H9 (cell line): Measurements from ENCODE around the gene GLRX. TPM values are rescaled to one million over a fixed set of nuclear protein-coding genes. Genes with fewer than 3 reads are reported as not detected.

Experiments used
- DNase-seq: peaks from one replicate; pipeline ENCODE4 v3.0.0-alpha.2; 2017
- H2AFZ ChIP-seq: one replicate; pipeline ENCODE4 v1.6.1; 2013; ENCODE audit warnings: mild to moderate bottlenecking, low read length, control low read depth, moderate library complexity
- H2AK5ac ChIP-seq: 2 replicates; pipeline ENCODE4 v1.6.1; 2013; ENCODE audit warnings: low read length, control low read depth, mixed read lengths; ENCODE audit not compliant: insufficient read length
- H2BK120ac ChIP-seq: one replicate; pipeline ENCODE4 v1.6.1; 2013; ENCODE audit warnings: low read depth, mild to moderate bottlenecking, low read length, control low read depth, inconsistent platforms; ENCODE audit not compliant: poor library complexity, severe bottlenecking
- H2BK12ac ChIP-seq: 2 replicates; pipeline ENCODE4 v1.6.1; 2013; ENCODE audit warnings: low read length, control low read depth, mixed read lengths, low read depth; ENCODE audit not compliant: insufficient read length
- H2BK15ac ChIP-seq: 2 replicates; pipeline ENCODE4 v1.6.1; 2013; ENCODE audit warnings: low read depth, low read length, control low read depth
- H2BK20ac ChIP-seq: one replicate; pipeline ENCODE4 v1.6.1; 2013; ENCODE audit warnings: low read depth, mild to moderate bottlenecking, low read length, control low read depth, inconsistent platforms; ENCODE audit not compliant: poor library complexity, severe bottlenecking
- H2BK5ac ChIP-seq: 2 replicates; pipeline ENCODE4 v1.6.1; 2013; ENCODE audit warnings: low read length, control low read depth, mixed read lengths; ENCODE audit not compliant: insufficient read length
- H3K14ac ChIP-seq: 2 replicates; pipeline ENCODE4 v1.6.1; 2013; ENCODE audit warnings: low read length, control low read depth; ENCODE audit not compliant: insufficient read depth
- H3K18ac ChIP-seq: 2 replicates; pipeline ENCODE4 v1.6.1; 2013; ENCODE audit warnings: low read depth, mild to moderate bottlenecking, mixed read lengths, low read length, control low read depth; ENCODE audit not compliant: insufficient read length
- H3K23ac ChIP-seq: 2 replicates; pipeline ENCODE4 v1.6.1; 2013; ENCODE audit warnings: low read length, control low read depth, mixed read lengths, low read depth; ENCODE audit not compliant: insufficient read length
- H3K23me2 ChIP-seq: 2 replicates; pipeline ENCODE4 v1.6.1; 2013; ENCODE audit warnings: low read depth, mild to moderate bottlenecking, mixed read lengths, low read length, control low read depth; ENCODE audit not compliant: insufficient read length, poor library complexity, severe bottlenecking
- H3K27ac ChIP-seq: 2 replicates; pipeline ENCODE4 v1.5.1; 2013; ENCODE audit warnings: low read length, control low read depth, mixed read lengths, low read depth; ENCODE audit not compliant: insufficient read length
- H3K27me3 ChIP-seq: 2 replicates; pipeline ENCODE4 v1.6.1; 2013; ENCODE audit warnings: low read length, control low read depth, inconsistent platforms; ENCODE audit not compliant: insufficient read depth
- H3K4ac ChIP-seq: 2 replicates; pipeline ENCODE4 v1.6.1; 2013; ENCODE audit warnings: low read depth, mild to moderate bottlenecking, control low read depth, inconsistent platforms, low read length, moderate library complexity
- H3K4me1 ChIP-seq: 2 replicates; pipeline ENCODE4 v1.6.1; 2013; ENCODE audit warnings: low read length, control low read depth, inconsistent platforms; ENCODE audit not compliant: insufficient read depth
- H3K4me2 ChIP-seq: 2 replicates; pipeline ENCODE4 v1.6.1; 2013; ENCODE audit warnings: low read length, control low read depth, mixed read lengths; ENCODE audit not compliant: insufficient read length, insufficient read depth
- H3K56ac ChIP-seq: 2 replicates; pipeline ENCODE4 v1.6.1; 2013; ENCODE audit warnings: low read depth, mild to moderate bottlenecking, mixed read lengths, low read length, control low read depth; ENCODE audit not compliant: insufficient read length
- H3K79me1 ChIP-seq: 2 replicates; pipeline ENCODE4 v1.6.1; 2013; ENCODE audit warnings: low read depth, mild to moderate bottlenecking, moderate library complexity, low read length, control low read depth, inconsistent platforms; ENCODE audit not compliant: insufficient read depth, poor library complexity, severe bottlenecking
- H3K79me2 ChIP-seq: 2 replicates; pipeline ENCODE4 v1.6.1; 2013; ENCODE audit warnings: low read length, control low read depth, inconsistent platforms; ENCODE audit not compliant: insufficient read depth
- H3K9ac ChIP-seq: 2 replicates; pipeline ENCODE4 v1.6.1; 2013; ENCODE audit warnings: low read length, control low read depth, mixed read lengths; ENCODE audit not compliant: insufficient read length; ENCODE audit errors: extremely low read depth
- H3K9me3 ChIP-seq: one replicate; pipeline ENCODE4 v1.6.1; 2013; ENCODE audit warnings: low read depth, low read length, inconsistent platforms; ENCODE audit not compliant: control insufficient read depth
- H3T11ph ChIP-seq: one replicate; pipeline ENCODE4 v1.6.1; 2013; ENCODE audit warnings: mild to moderate bottlenecking, low read length, control low read depth, inconsistent platforms
- H4K20me1 ChIP-seq: one replicate; pipeline ENCODE4 v1.6.1; 2013; ENCODE audit not compliant: control insufficient read depth, insufficient read length, insufficient read depth
- H4K5ac ChIP-seq: 2 replicates; pipeline ENCODE4 v1.6.1; 2013; ENCODE audit warnings: low read depth, mild to moderate bottlenecking, mixed read lengths, low read length, control low read depth; ENCODE audit not compliant: insufficient read length
- H4K8ac ChIP-seq: replicated peaks from 2 replicates; pipeline ENCODE4 v1.6.1; 2013; ENCODE audit warnings: low read length, control low read depth, mixed read lengths, low read depth; ENCODE audit not compliant: insufficient read length
- H4K91ac ChIP-seq: 2 replicates; pipeline ENCODE4 v1.6.1; 2013; ENCODE audit warnings: low read depth, mild to moderate bottlenecking, moderate library complexity, mixed read lengths, low read length, control low read depth; ENCODE audit not compliant: insufficient read length
- H3K27ac Mint-ChIP-seq, 3 experiments: 2 replicates in 2 of 3; 3 replicates in 1 of 3; pipeline ENCODE4 v1.8.0; 2020 to 2021; ENCODE audit warnings: mixed read lengths in 3 of 3, mild to moderate bottlenecking in 1 of 3, moderate library complexity in 1 of 3
- H3K27me3 Mint-ChIP-seq: 2 replicates; pipeline ENCODE4 v1.8.0; 2021; ENCODE audit warnings: low read depth, mild to moderate bottlenecking, moderate library complexity, mixed read lengths
- H3K36me3 Mint-ChIP-seq, 3 experiments: 2 replicates in 2 of 3; 3 replicates in 1 of 3; pipeline ENCODE4 v1.8.0; 2020 to 2021; ENCODE audit warnings: low read depth in 3 of 3, mixed read lengths in 3 of 3; ENCODE audit not compliant: insufficient read depth in 1 of 3
- H3K4me1 Mint-ChIP-seq, 2 experiments: 2 replicates each; pipeline ENCODE4 v1.8.0; 2020; ENCODE audit warnings: mixed read lengths in 2 of 2
- H3K4me3 Mint-ChIP-seq, 2 experiments: 2 replicates in 1 of 2; 3 replicates in 1 of 2; pipeline ENCODE4 v1.8.0; 2020 to 2021; ENCODE audit warnings: mild to moderate bottlenecking in 2 of 2, mixed read lengths in 2 of 2, moderate library complexity in 1 of 2
- H3K9me3 Mint-ChIP-seq, 2 experiments: 2 replicates in 1 of 2; 3 replicates in 1 of 2; pipeline ENCODE4 v1.8.0; 2020; ENCODE audit warnings: mild to moderate bottlenecking in 2 of 2, mixed read lengths in 2 of 2, moderate library complexity in 1 of 2
- CTCF ChIP-seq: fragments of 200-600 bp; sonication (generic); conservative IDR thresholded peaks from 3 replicates; pipeline ENCODE4 v1.8.0; 2021; ENCODE audit warnings: antibody characterized with exemption, mild to moderate bottlenecking
- WGBS: extraction: QIAGEN DNeasy Blood & Tissue Kit; methylation state at CpG from one replicate; pipeline ENCODE4 v1.1.7; 2013; ENCODE audit warnings: missing lambda C conversion rate, low lambda C conversion rate, mixed read lengths; ENCODE audit not compliant: insufficient read length; ENCODE audit errors: extremely low coverage; 5-methylcytosine and 5-hydroxymethylcytosine counted together
- total RNA-seq: library from RNA; stranded (reverse); gene quantifications from 2 replicates; pipeline ENCODE4 v1.2.1, GENCODE V29; 2021

The GLRX gene
- total RNA-seq, 1 experiment from 2014 or later = 13.8 TPM

GRCh38 chr5:95794070-95794516 is 28.4 kb downstream of the GLRX start:
- Histone ChIP-seq H3K23ac (no peak overlapping the region), H3K79me2 (no peaks in the 10 kb centered on the region)
- no peak for DNase-seq

More at GRCh38 chr5:95794070-95794516, 28.4 kb downstream of the GLRX start:
- H3K9me3 ChIP-seq = no peaks in the 10 kb centered on the region
- no peak overlapping the region for H2BK120ac ChIP-seq
- H3T11ph ChIP-seq = no peak overlapping the region
- H2BK12ac ChIP-seq = no peak overlapping the region
- H4K91ac ChIP-seq = no peak overlapping the region
- Mint-ChIP-seq H3K27ac (no peak overlapping the region), H3K9me3 (no peaks in the 10 kb centered on the region), H3K27me3 (no peaks in the 10 kb centered on the region), H3K4me1 (peaks cover 0 to 3% of the 10 kb centered on the region in 2 experiments; a peak in 2 of 4 replicates), H3K36me3 (no peaks in the 10 kb centered on the region), H3K4me3 (no peak overlapping the region)
- no peak overlapping the region for H2AK5ac ChIP-seq
- no peak overlapping the region for H3K14ac ChIP-seq
- no peak overlapping the region for H3K27ac ChIP-seq
- H3K4me2 ChIP-seq = no peak overlapping the region
- no peak overlapping the region for H3K18ac ChIP-seq
- no peak for TF ChIP-seq CTCF
- H2BK5ac ChIP-seq = no peak overlapping the region
- H2BK20ac ChIP-seq = no peak overlapping the region
- no peak overlapping the region for H3K4ac ChIP-seq
- no peak overlapping the region for H4K5ac ChIP-seq
- H2AFZ ChIP-seq = no peak overlapping the region
- WGBS = no CpG with 5 or more reads among the region's 3 CpGs
- no peaks in the 10 kb centered on the region for H3K4me1 ChIP-seq
- no peak overlapping the region for H3K56ac ChIP-seq
- no peak overlapping the region for H4K8ac ChIP-seq
- H3K27me3 ChIP-seq = no peaks in the 10 kb centered on the region
- no peaks in the 10 kb centered on the region for H3K79me1 ChIP-seq
- H4K20me1 ChIP-seq = no peaks in the 10 kb centered on the region
- no peaks in the 10 kb centered on the region for H3K23me2 ChIP-seq
- no peak overlapping the region for H2BK15ac ChIP-seq
- no peak overlapping the region for H3K9ac ChIP-seq
